Coronary artery (tissue), 2 donors: Measurements from ENCODE around the gene KCNT1.

Experiments
- DNase-seq: peaks from one replicate; pipeline ENCODE4 v3.0.0-alpha.2; 2017; ENCODE audit warnings: low spot score
- H3K27ac ChIP-seq, 2 donors: fragments of 200-600 bp; sonication (generic); one replicate each; pipeline ENCODE4 v1.5.1; 2016 to 2019
- H3K4me3 ChIP-seq: fragments of 200-600 bp; sonication (generic); 2 replicates; pipeline ENCODE4 v1.5.1; 2016; ENCODE audit warnings: mild to moderate bottlenecking, moderate library complexity
- TF ChIP-seq, protein P1 (sequence below): fragments of 200-600 bp; sonication (generic); IDR thresholded peaks from one replicate; pipeline ENCODE4 v1.5.1; 2019; ENCODE audit warnings: antibody characterized with exemption

Gene KCNT1

DNA sequence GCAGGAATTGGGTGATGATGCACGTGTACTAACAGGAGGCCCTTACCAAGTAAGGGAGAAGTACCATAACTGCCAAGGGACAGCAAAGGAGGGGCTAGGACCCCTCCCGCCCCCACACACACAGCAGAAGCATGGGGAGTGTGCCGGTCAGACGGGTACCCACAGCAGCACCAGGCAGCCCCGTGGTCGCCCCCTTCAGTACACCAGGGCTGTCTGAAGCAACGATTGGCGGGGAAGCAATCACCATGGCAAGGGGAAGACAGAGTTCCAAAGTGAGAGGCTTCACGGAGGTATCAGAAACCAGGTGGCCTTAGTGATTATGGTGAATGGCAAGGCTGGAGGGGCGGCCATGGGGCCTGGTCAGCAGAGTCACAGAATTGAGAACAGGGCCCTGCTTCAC is 133.1 kb downstream of the KCNT1 start:
- TF ChIP-seq, protein P1, sequence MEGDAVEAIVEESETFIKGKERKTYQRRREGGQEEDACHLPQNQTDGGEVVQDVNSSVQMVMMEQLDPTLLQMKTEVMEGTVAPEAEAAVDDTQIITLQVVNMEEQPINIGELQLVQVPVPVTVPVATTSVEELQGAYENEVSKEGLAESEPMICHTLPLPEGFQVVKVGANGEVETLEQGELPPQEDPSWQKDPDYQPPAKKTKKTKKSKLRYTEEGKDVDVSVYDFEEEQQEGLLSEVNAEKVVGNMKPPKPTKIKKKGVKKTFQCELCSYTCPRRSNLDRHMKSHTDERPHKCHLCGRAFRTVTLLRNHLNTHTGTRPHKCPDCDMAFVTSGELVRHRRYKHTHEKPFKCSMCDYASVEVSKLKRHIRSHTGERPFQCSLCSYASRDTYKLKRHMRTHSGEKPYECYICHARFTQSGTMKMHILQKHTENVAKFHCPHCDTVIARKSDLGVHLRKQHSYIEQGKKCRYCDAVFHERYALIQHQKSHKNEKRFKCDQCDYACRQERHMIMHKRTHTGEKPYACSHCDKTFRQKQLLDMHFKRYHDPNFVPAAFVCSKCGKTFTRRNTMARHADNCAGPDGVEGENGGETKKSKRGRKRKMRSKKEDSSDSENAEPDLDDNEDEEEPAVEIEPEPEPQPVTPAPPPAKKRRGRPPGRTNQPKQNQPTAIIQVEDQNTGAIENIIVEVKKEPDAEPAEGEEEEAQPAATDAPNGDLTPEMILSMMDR, result no peak
- peak; percentile 53 for DNase-seq
- H3K27ac ChIP-seq, result no peak overlapping the region
- H3K4me3 ChIP-seq, result no peak overlapping the region

DNA sequence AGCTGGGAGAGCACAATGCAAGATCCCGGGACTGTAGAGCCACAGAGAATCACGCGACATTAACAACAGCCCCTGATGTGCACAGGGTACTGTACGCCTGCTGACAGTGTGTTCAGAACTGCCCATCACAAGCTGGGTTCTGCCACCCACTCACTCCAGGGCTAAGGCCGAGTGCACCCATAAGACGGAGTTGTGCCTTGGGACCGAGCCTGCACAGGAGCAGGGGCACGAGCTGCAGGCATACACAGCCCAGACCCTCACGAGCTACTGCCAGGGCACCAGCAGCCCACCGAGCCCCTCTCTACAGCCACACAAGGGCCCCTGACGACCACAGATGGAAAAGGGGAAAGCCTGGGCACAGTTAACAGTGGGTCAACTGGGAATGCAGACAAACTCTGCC is 137.5 kb downstream of the KCNT1 start:
- H3K27ac ChIP-seq, result no peak overlapping the region
- H3K4me3 ChIP-seq, result no peak overlapping the region
- DNase-seq, result peak; percentile 41
- TF ChIP-seq, protein P1, result no peak

DNA sequence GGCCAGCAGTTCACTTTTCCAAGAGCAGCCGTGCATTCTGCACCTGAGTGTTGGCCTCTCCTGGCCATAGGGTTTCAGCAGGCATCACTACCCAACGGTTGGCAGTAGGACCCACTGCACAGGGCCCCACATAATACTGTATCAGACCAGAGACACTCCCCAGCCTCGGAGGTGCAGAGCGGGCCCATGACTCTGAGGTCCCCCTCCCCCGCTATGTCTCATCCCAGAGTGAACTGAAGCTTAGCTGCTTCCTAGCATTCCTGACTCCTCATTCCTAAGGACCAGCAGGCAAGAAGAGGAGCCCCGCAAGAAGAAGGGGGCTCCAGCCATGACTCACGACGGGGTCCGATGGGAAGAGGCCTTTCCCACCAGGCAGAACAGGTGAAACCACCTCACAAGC is 138.1 kb downstream of the KCNT1 start:
- TF ChIP-seq, protein P1, result no peak
- DNase-seq, result peak; percentile 35
- Histone ChIP-seq H3K4me3 (no peak overlapping the region), H3K27ac (no peak overlapping the region)

DNA sequence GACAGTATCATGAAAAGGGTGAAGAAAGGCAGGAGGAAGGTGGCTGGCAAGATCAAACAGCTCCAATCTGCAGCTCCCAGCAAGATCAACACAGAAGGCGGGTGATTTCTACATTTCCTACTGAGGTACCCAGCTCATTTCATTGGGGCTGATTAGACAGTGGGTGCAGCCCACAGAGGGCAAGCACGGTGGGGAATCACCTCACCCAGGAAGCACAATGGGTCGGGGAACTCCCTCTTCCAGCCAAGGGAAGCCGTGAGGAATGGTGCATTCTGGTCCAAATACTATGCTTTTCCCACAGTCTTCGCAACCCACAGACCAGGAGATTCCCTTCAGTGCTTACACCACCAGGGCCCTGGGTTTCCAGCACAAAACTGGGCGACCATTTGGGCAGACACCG is 138.6 kb downstream of the KCNT1 start:
- no peak overlapping the region for H3K27ac ChIP-seq
- no peak for DNase-seq
- TF ChIP-seq, protein P1, result no peak
- no peak overlapping the region for H3K4me3 ChIP-seq
